PC-9 (cell line): ENCODE measurements around the gene SAP25.

Source experiments
- EZH2 ChIP-seq: fragments of 200-600 bp; sonication (generic); IDR thresholded peaks from 2 replicates; pipeline ENCODE4 v1.8.0; 2017; ENCODE audit warnings: antibody characterized with exemption, low read depth
- TF ChIP-seq, protein P1 (sequence below): fragments of 200-600 bp; sonication (generic); conservative IDR thresholded peaks from 2 replicates; pipeline ENCODE4 v1.6.1; 2017; ENCODE audit warnings: mixed run types, antibody characterized with exemption, mild to moderate bottlenecking, moderate library complexity

GRCh38 chr7:100620804-100621203 is 47.1 kb upstream of the SAP25 start:
- TF ChIP-seq, protein P1, sequence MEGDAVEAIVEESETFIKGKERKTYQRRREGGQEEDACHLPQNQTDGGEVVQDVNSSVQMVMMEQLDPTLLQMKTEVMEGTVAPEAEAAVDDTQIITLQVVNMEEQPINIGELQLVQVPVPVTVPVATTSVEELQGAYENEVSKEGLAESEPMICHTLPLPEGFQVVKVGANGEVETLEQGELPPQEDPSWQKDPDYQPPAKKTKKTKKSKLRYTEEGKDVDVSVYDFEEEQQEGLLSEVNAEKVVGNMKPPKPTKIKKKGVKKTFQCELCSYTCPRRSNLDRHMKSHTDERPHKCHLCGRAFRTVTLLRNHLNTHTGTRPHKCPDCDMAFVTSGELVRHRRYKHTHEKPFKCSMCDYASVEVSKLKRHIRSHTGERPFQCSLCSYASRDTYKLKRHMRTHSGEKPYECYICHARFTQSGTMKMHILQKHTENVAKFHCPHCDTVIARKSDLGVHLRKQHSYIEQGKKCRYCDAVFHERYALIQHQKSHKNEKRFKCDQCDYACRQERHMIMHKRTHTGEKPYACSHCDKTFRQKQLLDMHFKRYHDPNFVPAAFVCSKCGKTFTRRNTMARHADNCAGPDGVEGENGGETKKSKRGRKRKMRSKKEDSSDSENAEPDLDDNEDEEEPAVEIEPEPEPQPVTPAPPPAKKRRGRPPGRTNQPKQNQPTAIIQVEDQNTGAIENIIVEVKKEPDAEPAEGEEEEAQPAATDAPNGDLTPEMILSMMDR, result no peak
- no peak for TF ChIP-seq EZH2
